Naive B cell (primary cell): ENCODE measurements around the gene GPRIN3. TPM values are rescaled to one million over a fixed set of nuclear protein-coding genes. Genes with fewer than 3 reads are reported as not detected.
"Not testable (repeated sequence)": the region's sequence is repeated elsewhere in the genome, so short reads cannot be mapped to it uniquely, and the experiment has no call there.

Source experiments
- ATAC-seq, 2 donors: fragments of 150-1000 bp; cut with Tn5 transposase; 2 replicates each; pipeline ENCODE4 v1.10.0; 2021; ENCODE audit warnings: low read depth in 2 of 2, mild to moderate bottlenecking in 2 of 2, moderate library complexity in 2 of 2
- DNase-seq: peaks from one replicate; pipeline ENCODE4 v3.0.0; 2022
- H3K27ac Mint-ChIP-seq, 6 donors: one replicate each; pipeline ENCODE4 v1.8.0; 2020 to 2022; ENCODE audit warnings: mild to moderate bottlenecking in 6 of 6, mixed read lengths in 6 of 6, moderate library complexity in 5 of 6, inconsistent platforms in 2 of 6
- H3K27me3 Mint-ChIP-seq, 3 donors: one replicate each; pipeline ENCODE4 v1.8.0; 2021 to 2022; ENCODE audit warnings: mixed read lengths in 3 of 3, mild to moderate bottlenecking in 1 of 3
- H3K36me3 Mint-ChIP-seq, 2 donors: one replicate each; pipeline ENCODE4 v1.8.0; 2020 to 2022; ENCODE audit warnings: mixed read lengths in 2 of 2, inconsistent platforms in 1 of 2, mild to moderate bottlenecking in 1 of 2
- H3K4me1 Mint-ChIP-seq, 3 donors: one replicate each; pipeline ENCODE4 v1.8.0; 2020 to 2022; ENCODE audit warnings: mixed read lengths in 3 of 3, inconsistent platforms in 1 of 3, mild to moderate bottlenecking in 1 of 3, moderate library complexity in 1 of 3
- H3K4me3 Mint-ChIP-seq, 8 donors: one replicate each; pipeline ENCODE4 v1.8.0; 2020 to 2022; ENCODE audit warnings: mild to moderate bottlenecking in 8 of 8, mixed read lengths in 8 of 8, moderate library complexity in 8 of 8, inconsistent platforms in 2 of 8
- H3K9me3 Mint-ChIP-seq, 7 donors: one replicate each; pipeline ENCODE4 v1.8.0; 2020 to 2022; ENCODE audit warnings: mixed read lengths in 7 of 7, mild to moderate bottlenecking in 5 of 7, inconsistent platforms in 2 of 7, moderate library complexity in 1 of 7
- polyA plus RNA-seq, 6 donors: library from polyadenylated mRNA; unstranded; fragments of 300-500 nt; fragmentation: Illumina TruSeq; gene quantifications; one replicate each; pipeline ENCODE4 v1.2.3, GENCODE V29; 2021; ENCODE audit warnings: low read depth in 6 of 6

GPRIN3 gene
- polyA plus RNA-seq, 6 donors from 2014 or later: 0.06 to 0.16 TPM; not detected in 4

DNA sequence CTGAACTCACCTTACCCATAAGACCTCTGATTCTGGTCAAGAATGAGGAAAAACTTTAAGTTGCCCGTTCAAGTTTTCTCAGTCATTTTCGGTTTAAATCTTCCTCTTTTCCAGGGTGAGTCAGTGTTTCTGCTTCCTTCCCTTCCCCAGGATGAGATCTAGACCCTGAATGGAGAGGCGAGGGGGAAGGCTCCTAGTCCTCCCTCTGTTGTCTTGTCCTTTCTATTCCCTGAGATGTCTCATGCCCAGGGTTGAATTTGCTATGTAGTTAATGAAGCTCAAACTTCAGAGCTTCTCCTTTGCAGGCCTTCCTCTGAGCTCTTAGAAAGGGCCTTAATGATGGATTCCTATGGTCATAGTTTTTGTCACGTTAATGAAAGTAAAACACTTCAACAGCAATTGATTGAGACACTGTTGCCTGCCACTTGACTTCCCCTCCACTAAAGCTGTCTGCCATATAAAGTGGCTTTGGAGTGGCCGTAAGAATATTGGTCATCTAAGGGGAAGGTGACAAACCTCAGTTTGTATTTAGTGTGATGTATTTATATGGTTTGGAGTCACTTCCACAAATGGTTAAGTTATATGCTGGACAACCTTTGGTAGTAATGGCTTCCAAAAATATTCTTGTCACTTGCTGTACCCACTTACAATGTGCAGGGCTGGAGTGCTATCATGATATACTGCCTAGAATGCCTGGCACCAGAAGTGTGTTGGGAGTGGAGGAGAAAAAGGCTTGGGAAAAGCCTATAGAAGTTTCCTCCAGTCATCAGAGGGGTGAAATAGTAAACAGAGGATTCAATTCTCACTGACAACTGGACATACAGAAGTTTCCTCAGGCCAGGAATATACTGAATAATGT is 24.3 kb upstream of the GPRIN3 start:
- H3K4me3 Mint-ChIP-seq: no peak overlapping the region
- no peak overlapping the region for H3K27ac Mint-ChIP-seq
- peaks cover 0 to 8% (median 0%) of the 10 kb centered on the region in 7 donors for H3K9me3 Mint-ChIP-seq

GRCh38 chr4:89331197-89331596 is 23.6 kb upstream of the GPRIN3 start:
- Mint-ChIP-seq H3K4me3 (no peak overlapping the region), H3K36me3 (peaks cover 0 to 4% of the 10 kb centered on the region in 2 donors), H3K4me1 (peaks cover 0 to 9% (median 2%) of the 10 kb centered on the region in 3 donors), H3K27ac (no peak overlapping the region), H3K9me3 (peaks cover 0 to 8% (median 0%) of the 10 kb centered on the region in 7 donors), H3K27me3 (peaks cover 0 to 9% (median 7%) of the 10 kb centered on the region in 3 donors)
- no peak for ATAC-seq
- no peak for DNase-seq

More for the DNA sequence above, 24.3 kb upstream of the GPRIN3 start:
- H3K27me3 Mint-ChIP-seq: peaks cover 2 to 11% (median 7%) of the 10 kb centered on the region in 3 donors
- H3K36me3 Mint-ChIP-seq: peaks cover 0 to 4% of the 10 kb centered on the region in 2 donors
- no peak for DNase-seq
- H3K4me1 Mint-ChIP-seq: peaks cover 0 to 9% (median 2%) of the 10 kb centered on the region in 3 donors
- ATAC-seq: no peak

GRCh38 chr4:89329280-89329679 is 21.7 kb upstream of the GPRIN3 start:
- Mint-ChIP-seq H3K27me3 (peaks cover 0 to 9% (median 7%) of the 10 kb centered on the region in 3 donors), H3K36me3 (peaks cover 0 to 4% of the 10 kb centered on the region in 2 donors), H3K9me3 (peaks cover 0 to 8% (median 0%) of the 10 kb centered on the region in 7 donors), H3K4me1 (peaks cover 6 to 17% (median 11%) of the 10 kb centered on the region in 3 donors), H3K4me3 (no peak overlapping the region), H3K27ac (no peak overlapping the region)
- DNase-seq (no peak), ATAC-seq (no peak)

DNA sequence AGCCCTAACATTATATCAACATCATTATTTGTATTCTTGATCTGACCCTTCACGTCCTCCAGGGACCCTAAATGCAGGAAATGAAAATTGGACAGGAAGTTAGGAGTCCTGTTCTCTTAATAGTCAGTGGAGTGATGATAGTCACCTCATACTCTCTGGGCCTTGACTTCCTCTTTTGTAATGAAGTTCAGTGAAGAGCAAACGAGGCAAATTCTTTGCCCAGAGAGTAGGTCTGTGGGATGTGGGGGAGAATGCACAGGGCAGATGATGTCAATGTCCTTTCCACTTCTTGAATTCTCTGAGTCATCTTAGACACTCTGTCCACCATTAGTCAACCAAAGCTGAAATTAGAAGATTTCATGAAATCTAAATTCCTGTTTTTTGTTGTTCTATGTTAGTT is 17.1 kb upstream of the GPRIN3 start:
- DNase-seq (peak; percentile 52), ATAC-seq (peak; percentile 99)
- peak overlapping the region in 6 of 8 donors; percentile 1 to 49 (median 10) for H3K4me3 Mint-ChIP-seq
- H3K4me1 Mint-ChIP-seq: peaks cover 10 to 22% (median 13%) of the 10 kb centered on the region in 3 donors
- peaks cover 0 to 8% (median 0%) of the 10 kb centered on the region in 7 donors for H3K9me3 Mint-ChIP-seq
- peak overlapping the region in 1 of 6 donors; percentile 53 for H3K27ac Mint-ChIP-seq
- no peaks in the 10 kb centered on the region for H3K36me3 Mint-ChIP-seq
- peaks cover 0 to 3% (median 0%) of the 10 kb centered on the region in 3 donors for H3K27me3 Mint-ChIP-seq

DNA sequence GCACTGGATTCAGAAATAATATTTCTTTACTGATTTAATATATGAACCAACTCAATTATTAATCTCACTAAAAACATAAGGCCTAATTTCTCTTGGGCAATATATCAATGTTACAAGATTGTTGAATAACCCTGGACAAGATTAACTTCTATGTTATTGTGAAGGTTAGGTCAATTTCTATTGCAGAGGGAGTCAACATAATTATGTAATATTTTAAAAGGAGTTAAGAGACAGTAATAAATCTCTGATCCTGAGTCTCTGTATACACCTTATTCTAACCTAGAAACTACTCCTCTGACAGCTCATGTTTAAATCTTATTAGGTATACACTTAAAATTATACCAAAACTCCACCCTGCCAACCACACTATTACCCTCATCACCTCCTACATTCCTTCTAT is 15.1 kb upstream of the GPRIN3 start:
- Mint-ChIP-seq H3K4me3 (no peak overlapping the region), H3K9me3 (no peaks in the 10 kb centered on the region), H3K27ac (no peak overlapping the region), H3K4me1 (peaks cover 18 to 23% (median 22%) of the 10 kb centered on the region in 3 donors), H3K36me3 (no peaks in the 10 kb centered on the region), H3K27me3 (peaks cover 0 to 3% (median 0%) of the 10 kb centered on the region in 3 donors)
- no peak for ATAC-seq
- no peak for DNase-seq

GRCh38 chr4:89319756-89320155 is 12.2 kb upstream of the GPRIN3 start:
- H3K36me3 Mint-ChIP-seq: no peaks in the 10 kb centered on the region
- H3K4me3 Mint-ChIP-seq: no peak overlapping the region
- no peaks in the 10 kb centered on the region for H3K9me3 Mint-ChIP-seq
- ATAC-seq (no peak), DNase-seq (no peak)
- peaks cover 33 to 38% (median 36%) of the 10 kb centered on the region in 3 donors for H3K4me1 Mint-ChIP-seq
- no peaks in the 10 kb centered on the region for H3K27me3 Mint-ChIP-seq
- H3K27ac Mint-ChIP-seq: peak overlapping the region in 1 of 6 donors; percentile 22

GRCh38 chr4:89316931-89317366 is 9.3 kb upstream of the GPRIN3 start:
- ATAC-seq: peak; percentile 66 to 91
- Mint-ChIP-seq H3K36me3 (no peaks in the 10 kb centered on the region), H3K4me1 (peaks cover 18 to 29% (median 25%) of the 10 kb centered on the region in 3 donors), H3K4me3 (peak overlapping the region in 7 of 8 donors; percentile 6 to 72 (median 22)), H3K27ac (peak overlapping the region in 1 of 6 donors; percentile 85), H3K27me3 (no peaks in the 10 kb centered on the region), H3K9me3 (no peaks in the 10 kb centered on the region)
- DNase-seq: no peak

DNA sequence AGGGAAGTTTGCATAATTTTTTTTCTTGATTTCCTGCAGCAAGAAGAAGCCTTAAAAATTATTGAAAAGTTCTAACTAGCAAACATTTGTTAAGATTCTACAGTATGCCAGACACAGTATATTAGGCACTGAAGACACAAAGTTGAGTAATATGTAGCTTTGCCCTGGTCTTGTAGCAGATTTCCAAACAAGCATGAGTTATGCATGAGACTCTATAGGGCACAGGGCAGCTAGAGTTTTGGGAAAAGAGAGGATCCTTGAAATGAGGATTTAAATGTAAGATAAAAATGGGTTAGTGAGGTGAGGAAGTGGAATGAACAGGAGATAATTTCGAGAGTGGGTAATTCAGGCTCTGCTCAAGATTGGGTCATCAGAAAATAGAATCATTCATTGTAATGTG is 8.6 kb upstream of the GPRIN3 start:
- H3K4me1 Mint-ChIP-seq: peaks cover 18 to 29% (median 25%) of the 10 kb centered on the region in 3 donors
- no peak for ATAC-seq
- H3K27ac Mint-ChIP-seq: no peak overlapping the region

DNA sequence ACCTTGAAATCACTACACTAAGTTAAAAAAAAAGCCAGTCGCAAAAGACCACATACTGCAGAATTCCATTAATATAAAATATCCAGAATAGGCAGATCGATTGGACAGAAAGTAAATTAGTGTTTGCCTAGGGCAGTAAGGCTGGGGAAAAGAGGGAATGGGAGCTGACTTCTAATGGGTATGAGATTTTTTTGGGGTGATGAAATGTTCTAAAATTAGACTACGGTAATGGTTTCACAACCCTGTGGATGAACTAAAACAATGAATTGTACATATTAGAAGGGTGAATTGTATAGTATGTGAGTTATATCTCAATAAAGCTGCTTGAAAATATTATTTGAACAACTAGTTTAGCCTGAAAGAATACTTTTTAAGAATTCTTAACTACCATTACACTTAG is 6.7 kb upstream of the GPRIN3 start:
- peaks cover 18 to 29% (median 25%) of the 10 kb centered on the region in 3 donors for H3K4me1 Mint-ChIP-seq
- no peak overlapping the region for H3K27ac Mint-ChIP-seq
- no peak for DNase-seq
- H3K36me3 Mint-ChIP-seq: no peaks in the 10 kb centered on the region
- ATAC-seq: no peak
- peaks cover 0 to 3% (median 0%) of the 10 kb centered on the region in 3 donors for H3K27me3 Mint-ChIP-seq
- H3K9me3 Mint-ChIP-seq: peaks cover 0 to 2% (median 0%) of the 10 kb centered on the region in 7 donors
- H3K4me3 Mint-ChIP-seq: no peak overlapping the region

More for the DNA sequence above, 8.6 kb upstream of the GPRIN3 start:
- H3K9me3 Mint-ChIP-seq: no peaks in the 10 kb centered on the region
- H3K4me3 Mint-ChIP-seq: peak overlapping the region in 3 of 8 donors; percentile 6 to 72 (median 46)
- no peaks in the 10 kb centered on the region for H3K36me3 Mint-ChIP-seq
- no peak for DNase-seq
- H3K27me3 Mint-ChIP-seq: peaks cover 0 to 3% (median 0%) of the 10 kb centered on the region in 3 donors

DNA sequence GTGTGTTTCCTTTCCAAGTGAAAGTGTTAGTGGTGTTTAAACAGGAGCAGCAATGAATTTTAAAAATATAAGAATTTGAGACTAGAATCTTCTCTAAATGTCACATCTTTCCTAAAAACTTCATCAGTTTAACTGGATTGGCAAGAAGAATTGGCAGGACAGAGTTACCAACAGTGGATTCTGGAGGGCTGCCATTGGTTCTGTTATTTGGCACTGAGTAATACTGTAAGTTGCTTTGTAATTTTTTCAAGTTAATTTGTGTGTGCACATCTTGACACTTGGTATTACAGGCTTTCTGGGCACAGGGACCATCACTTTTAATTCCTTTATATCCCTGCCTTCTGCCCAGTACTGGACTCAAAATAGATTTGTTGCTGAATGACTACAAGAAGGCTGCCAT is 4.5 kb upstream of the GPRIN3 start:
- Mint-ChIP-seq H3K9me3 (peaks cover 0 to 2% (median 0%) of the 10 kb centered on the region in 7 donors), H3K4me1 (peaks cover 14 to 25% (median 18%) of the 10 kb centered on the region in 3 donors), H3K36me3 (no peaks in the 10 kb centered on the region), H3K27ac (no peak overlapping the region), H3K4me3 (no peak overlapping the region), H3K27me3 (peaks cover 5 to 6% (median 5%) of the 10 kb centered on the region in 3 donors)
- ATAC-seq (no peak), DNase-seq (no peak)

DNA sequence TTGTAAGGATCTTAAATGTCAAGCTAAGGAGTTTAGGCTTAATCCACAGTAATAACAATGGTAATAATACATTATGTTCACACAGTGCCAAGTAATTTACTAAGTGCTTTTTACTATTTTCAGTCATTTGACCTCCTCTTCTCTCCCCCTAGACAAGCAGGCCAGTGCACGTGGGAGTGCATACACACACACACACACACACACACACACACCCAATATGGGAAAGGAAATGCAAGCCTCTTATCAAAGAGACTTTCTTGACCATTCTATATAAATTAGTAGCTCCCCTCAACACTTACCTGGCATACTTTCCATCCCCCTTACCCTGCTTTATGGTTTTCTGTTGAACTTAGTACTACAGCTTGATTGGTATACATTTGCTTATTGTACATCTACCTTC is 3.8 kb upstream of the GPRIN3 start:
- Mint-ChIP-seq H3K36me3 (no peaks in the 10 kb centered on the region), H3K27ac (peak overlapping the region in 1 of 6 donors; percentile 0), H3K27me3 (peaks cover 11 to 12% (median 12%) of the 10 kb centered on the region in 3 donors), H3K4me3 (no peak overlapping the region), H3K4me1 (peaks cover 14 to 24% (median 17%) of the 10 kb centered on the region in 3 donors), H3K9me3 (peaks cover 0 to 2% (median 0%) of the 10 kb centered on the region in 7 donors)
- no peak for ATAC-seq
- DNase-seq: no peak

GRCh38 chr4:89309154-89309553 is 1.6 kb upstream of the GPRIN3 start:
- not testable (repeated sequence) for DNase-seq

GRCh38 chr4:89308161-89308500 is 531 bp upstream of the GPRIN3 start:
- H3K4me3 Mint-ChIP-seq: peak overlapping the region in 7 of 8 donors; percentile 46 to 93 (median 86)
- peaks cover 0 to 2% (median 0%) of the 10 kb centered on the region in 7 donors for H3K9me3 Mint-ChIP-seq
- H3K4me1 Mint-ChIP-seq: peaks cover 17 to 34% (median 21%) of the 10 kb centered on the region in 3 donors
- peaks cover 25 to 29% (median 29%) of the 10 kb centered on the region in 3 donors for H3K27me3 Mint-ChIP-seq
- DNase-seq: no peak
- H3K36me3 Mint-ChIP-seq: no peaks in the 10 kb centered on the region
- H3K27ac Mint-ChIP-seq: peak overlapping the region in 1 of 6 donors; percentile 31
- no peak for ATAC-seq

More at GRCh38 chr4:89309154-89309553, 1.6 kb upstream of the GPRIN3 start:
- not testable (repeated sequence) for H3K27ac Mint-ChIP-seq, H3K36me3 Mint-ChIP-seq, ATAC-seq, H3K9me3 Mint-ChIP-seq
- Mint-ChIP-seq H3K4me3 (peak overlapping the region in 5 of 8 donors; percentile 7 to 72 (median 49)), H3K27me3 (peaks cover 24 to 29% (median 25%) of the 10 kb centered on the region in 3 donors), H3K4me1 (peaks cover 10 to 25% (median 13%) of the 10 kb centered on the region in 3 donors)
